ENCODE results near the gene AHDC1. TPM values are rescaled to one million over a fixed set of nuclear protein-coding genes. Genes with fewer than 3 reads are reported as not detected.
"Not testable (repeated sequence)": the region's sequence is repeated elsewhere in the genome, so short reads cannot be mapped to it uniquely, and the experiment has no call there.

Gene AHDC1
- total and polyA plus RNA-seq, 8 donors = 10.4 to 27.5 (median 14.9) TPM

DNA sequence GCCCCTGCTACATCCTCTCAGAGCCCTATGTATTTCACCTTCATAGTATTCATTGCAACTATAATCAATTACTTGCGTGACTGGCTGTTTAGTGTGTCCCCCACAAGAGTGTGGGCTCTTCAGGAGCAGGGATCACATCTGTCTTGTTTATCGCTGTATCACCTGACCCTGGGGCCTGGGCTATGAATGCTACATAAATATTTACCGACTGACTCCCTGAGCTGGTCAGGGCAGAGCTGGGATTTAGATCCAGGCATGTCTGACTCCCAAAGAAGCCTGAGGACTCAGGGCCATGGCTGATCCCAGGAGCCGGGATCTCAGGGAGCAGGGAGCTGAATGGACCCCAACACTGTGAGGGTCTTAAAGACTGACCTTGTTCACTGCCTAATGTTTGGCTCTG is 49.7 kb downstream of the AHDC1 start:
- H3K4me3 ChIP-seq = no peak overlapping the region
- peaks cover 0 to 11% (median 0%) of the 10 kb centered on the region in 3 donors for H3K4me1 ChIP-seq
- FAIRE-seq = no peak
- H3K27me3 ChIP-seq = no peaks in the 10 kb centered on the region
- ATAC-seq = no peak
- H3K36me3 ChIP-seq = peaks cover 0 to 17% (median 6%) of the 10 kb centered on the region in 3 donors
- H3K9me3 ChIP-seq = no peaks in the 10 kb centered on the region
- no peak for DNase-seq
- no peak overlapping the region for H3K27ac ChIP-seq
- WGBS, 2 donors = 72% methylated on average over 4 of the region's 4 CpGs
- intact Hi-C loops (cut with DNase I) = loop anchor here in 1 of 3 donors (10.0 kb wide), 1 partner anchor 111 kb away; no protein-coding TSS in a partner anchor
- no peak for TF ChIP-seq CTCF (IDR thresholded peaks at IDR 0.05)

GRCh38 chr1:27553823-27554222 is 50.1 kb downstream of the AHDC1 start:
- FAIRE-seq, H3K4me3 ChIP-seq, H3K9me3 ChIP-seq, DNase-seq, ATAC-seq, H3K27me3 ChIP-seq, H3K27ac ChIP-seq: not testable (repeated sequence)
- H3K36me3 ChIP-seq = peaks cover 0 to 17% (median 6%) of the 10 kb centered on the region in 3 donors
- 95 to 98% methylated on average over 7 of the region's 7 CpGs for WGBS, 2 donors
- H3K4me1 ChIP-seq = peaks cover 0 to 11% (median 0%) of the 10 kb centered on the region in 3 donors
- intact Hi-C loops (cut with DNase I) = loop anchor here in 1 of 3 donors (10.0 kb wide), 1 partner anchor 111 kb away; no protein-coding TSS in a partner anchor

- Histone ChIP-seq H3K27ac (no peak overlapping the region), H3K4me3 (no peak overlapping the region), H3K36me3 (peaks cover 0 to 17% (median 6%) of the 10 kb centered on the region in 3 donors), H3K4me1 (peaks cover 0 to 11% (median 0%) of the 10 kb centered on the region in 3 donors), H3K9me3 (no peaks in the 10 kb centered on the region), H3K27me3 (no peaks in the 10 kb centered on the region)
- 89 to 91% methylated on average over 15 to 16 of the region's 16 CpGs for WGBS, 2 donors
- ATAC-seq = no peak
- no peak for DNase-seq
- intact Hi-C loops (cut with DNase I) = loop anchor here in 1 of 3 donors (10.0 kb wide), 1 partner anchor 112 kb away; no protein-coding TSS in a partner anchor
- TF ChIP-seq CTCF (IDR thresholded peaks at IDR 0.05) = no peak
- FAIRE-seq = no peak
Measured at GRCh38 chr1:27552911-27553420, 51.0 kb downstream of the AHDC1 start.

DNA sequence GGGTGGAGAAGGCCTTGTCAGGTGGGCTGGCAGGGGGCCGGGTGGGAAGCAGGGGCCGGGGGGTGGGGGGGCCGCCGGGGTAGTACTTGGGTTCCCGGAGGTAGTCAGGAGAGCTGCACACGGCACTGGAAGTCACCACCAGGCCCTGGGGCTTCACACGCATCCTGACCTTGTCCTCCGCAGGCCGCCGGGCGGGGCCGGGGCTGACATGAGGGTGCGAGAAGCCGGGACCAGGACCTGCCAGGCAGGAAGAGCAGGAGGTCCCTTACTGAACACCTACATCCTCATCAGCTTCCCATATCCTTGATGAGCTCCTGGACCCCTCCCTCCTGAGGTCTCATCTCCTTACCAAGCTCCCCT is 52.0 kb downstream of the AHDC1 start:
- no peak for DNase-seq
- WGBS, 2 donors = 93% methylated on average over 11 to 14 of the region's 14 CpGs
- no peak for TF ChIP-seq CTCF (IDR thresholded peaks at IDR 0.05)
- Histone ChIP-seq H3K9me3 (no peaks in the 10 kb centered on the region), H3K4me1 (peaks cover 0 to 5% (median 0%) of the 10 kb centered on the region in 3 donors), H3K27me3 (no peaks in the 10 kb centered on the region), H3K36me3 (peaks cover 0 to 27% (median 6%) of the 10 kb centered on the region in 3 donors), H3K27ac (no peak overlapping the region), H3K4me3 (no peak overlapping the region)
- intact Hi-C loops (cut with DNase I) = loop anchor here in 1 of 3 donors (10.0 kb wide), 1 partner anchor 113 kb away; no protein-coding TSS in a partner anchor
- FAIRE-seq = no peak
- no peak for ATAC-seq

GRCh38 chr1:27551170-27551952 is 52.6 kb downstream of the AHDC1 start:
- intact Hi-C loops (cut with DNase I) = loop anchor here in 1 of 3 donors (10.0 kb wide), 1 partner anchor 113 kb away; no protein-coding TSS in a partner anchor
- Histone ChIP-seq H3K4me1 (peaks cover 0 to 2% (median 0%) of the 10 kb centered on the region in 3 donors), H3K27ac (no peak overlapping the region), H3K36me3 (peaks cover 0 to 27% (median 6%) of the 10 kb centered on the region in 3 donors), H3K27me3 (no peaks in the 10 kb centered on the region), H3K4me3 (no peak overlapping the region), H3K9me3 (no peaks in the 10 kb centered on the region)
- 94 to 96% methylated on average over 48 of the region's 48 CpGs for WGBS, 2 donors
- no peak for FAIRE-seq
- DNase-seq = peak in 1 of 6 donors; percentile 67
- ATAC-seq = peak in 1 of 4 donors; percentile 3
- TF ChIP-seq CTCF (IDR thresholded peaks at IDR 0.05) = no peak

Measured in pancreas (tissue), 10 donors.